Measurements from ENCODE around the gene FSHR.

DNA sequence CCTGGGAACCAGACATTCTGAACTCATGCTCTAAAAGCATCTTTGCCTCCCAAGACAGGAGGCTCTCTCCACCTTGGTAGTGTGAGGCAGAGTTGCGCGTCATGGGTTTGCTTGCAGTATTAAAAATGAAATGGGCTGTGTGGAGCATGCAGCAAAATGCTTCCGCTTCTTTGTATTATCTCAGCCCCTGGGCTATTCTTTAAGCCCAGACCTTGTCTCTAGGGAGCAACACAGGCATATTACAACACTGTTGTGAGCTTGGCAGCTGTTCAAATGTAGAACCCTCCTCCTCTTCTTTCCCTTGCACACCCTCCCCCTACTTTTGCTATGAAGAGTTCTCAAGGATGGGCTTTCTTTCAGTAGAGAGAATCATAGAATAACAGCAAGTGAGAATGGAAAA is 213.7 kb downstream of the FSHR start:
- TF ChIP-seq, protein P1, sequence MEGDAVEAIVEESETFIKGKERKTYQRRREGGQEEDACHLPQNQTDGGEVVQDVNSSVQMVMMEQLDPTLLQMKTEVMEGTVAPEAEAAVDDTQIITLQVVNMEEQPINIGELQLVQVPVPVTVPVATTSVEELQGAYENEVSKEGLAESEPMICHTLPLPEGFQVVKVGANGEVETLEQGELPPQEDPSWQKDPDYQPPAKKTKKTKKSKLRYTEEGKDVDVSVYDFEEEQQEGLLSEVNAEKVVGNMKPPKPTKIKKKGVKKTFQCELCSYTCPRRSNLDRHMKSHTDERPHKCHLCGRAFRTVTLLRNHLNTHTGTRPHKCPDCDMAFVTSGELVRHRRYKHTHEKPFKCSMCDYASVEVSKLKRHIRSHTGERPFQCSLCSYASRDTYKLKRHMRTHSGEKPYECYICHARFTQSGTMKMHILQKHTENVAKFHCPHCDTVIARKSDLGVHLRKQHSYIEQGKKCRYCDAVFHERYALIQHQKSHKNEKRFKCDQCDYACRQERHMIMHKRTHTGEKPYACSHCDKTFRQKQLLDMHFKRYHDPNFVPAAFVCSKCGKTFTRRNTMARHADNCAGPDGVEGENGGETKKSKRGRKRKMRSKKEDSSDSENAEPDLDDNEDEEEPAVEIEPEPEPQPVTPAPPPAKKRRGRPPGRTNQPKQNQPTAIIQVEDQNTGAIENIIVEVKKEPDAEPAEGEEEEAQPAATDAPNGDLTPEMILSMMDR (IDR thresholded peaks at IDR 0.05; ENCODE audit: low read length): no peak
- TF ChIP-seq EZH2 (optimal IDR thresholded peaks at IDR 0.05; ENCODE audit: low read depth, low read length): no peak

Measured in MM.1S (cell line).